Measurements from ENCODE around the gene EXOSC10.

GRCh38 chr1:11025618-11026017 lies 74.1 kb downstream of the EXOSC10 start:
- TF ChIP-seq CTCF (conservative IDR thresholded peaks at IDR 0.05; ENCODE audit: low read depth in 2 of 2) (no peak), EZH2 (IDR thresholded peaks at IDR 0.05; ENCODE audit: low read depth, unreplicated experiment) (no peak), REST (IDR thresholded peaks at IDR 0.05; ENCODE audit: unreplicated experiment) (no peak), ETS1 (IDR thresholded peaks at IDR 0.05) (no peak), CREB1 (CRISPR knock-in tag; IDR thresholded peaks at IDR 0.05; ENCODE audit: low read depth) (no peak), EZH2phosphoT487 (IDR thresholded peaks at IDR 0.05; ENCODE audit: unreplicated experiment) (no peak)
